ENCODE measurements around the gene CENPH. TPM values are rescaled to one million over a fixed set of nuclear protein-coding genes. Genes with fewer than 3 reads are reported as not detected.

CENPH gene
- total RNA-seq, 1 experiment from 2014 or later: 79.0 TPM

DNA sequence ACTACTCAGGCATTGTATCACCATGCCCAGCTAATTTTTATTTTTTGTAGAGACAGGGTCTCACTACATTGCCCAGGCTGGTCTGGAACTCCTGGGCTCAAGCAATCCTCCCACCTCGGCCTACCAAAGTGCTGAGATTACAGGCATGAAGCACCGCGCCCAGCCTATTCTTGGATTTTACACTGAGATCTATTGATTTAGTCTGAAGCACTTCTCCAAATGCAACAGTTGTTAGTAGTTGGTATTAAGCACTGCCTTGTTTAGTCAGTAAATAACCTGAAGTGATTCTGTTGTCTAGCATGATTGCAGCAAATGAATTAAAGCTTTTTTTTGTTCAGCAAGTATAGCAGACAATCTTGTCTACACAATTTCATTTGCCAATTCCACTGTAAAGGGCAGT, 31.3 kb upstream of the CENPH start:
- TF ChIP-seq, protein P1, sequence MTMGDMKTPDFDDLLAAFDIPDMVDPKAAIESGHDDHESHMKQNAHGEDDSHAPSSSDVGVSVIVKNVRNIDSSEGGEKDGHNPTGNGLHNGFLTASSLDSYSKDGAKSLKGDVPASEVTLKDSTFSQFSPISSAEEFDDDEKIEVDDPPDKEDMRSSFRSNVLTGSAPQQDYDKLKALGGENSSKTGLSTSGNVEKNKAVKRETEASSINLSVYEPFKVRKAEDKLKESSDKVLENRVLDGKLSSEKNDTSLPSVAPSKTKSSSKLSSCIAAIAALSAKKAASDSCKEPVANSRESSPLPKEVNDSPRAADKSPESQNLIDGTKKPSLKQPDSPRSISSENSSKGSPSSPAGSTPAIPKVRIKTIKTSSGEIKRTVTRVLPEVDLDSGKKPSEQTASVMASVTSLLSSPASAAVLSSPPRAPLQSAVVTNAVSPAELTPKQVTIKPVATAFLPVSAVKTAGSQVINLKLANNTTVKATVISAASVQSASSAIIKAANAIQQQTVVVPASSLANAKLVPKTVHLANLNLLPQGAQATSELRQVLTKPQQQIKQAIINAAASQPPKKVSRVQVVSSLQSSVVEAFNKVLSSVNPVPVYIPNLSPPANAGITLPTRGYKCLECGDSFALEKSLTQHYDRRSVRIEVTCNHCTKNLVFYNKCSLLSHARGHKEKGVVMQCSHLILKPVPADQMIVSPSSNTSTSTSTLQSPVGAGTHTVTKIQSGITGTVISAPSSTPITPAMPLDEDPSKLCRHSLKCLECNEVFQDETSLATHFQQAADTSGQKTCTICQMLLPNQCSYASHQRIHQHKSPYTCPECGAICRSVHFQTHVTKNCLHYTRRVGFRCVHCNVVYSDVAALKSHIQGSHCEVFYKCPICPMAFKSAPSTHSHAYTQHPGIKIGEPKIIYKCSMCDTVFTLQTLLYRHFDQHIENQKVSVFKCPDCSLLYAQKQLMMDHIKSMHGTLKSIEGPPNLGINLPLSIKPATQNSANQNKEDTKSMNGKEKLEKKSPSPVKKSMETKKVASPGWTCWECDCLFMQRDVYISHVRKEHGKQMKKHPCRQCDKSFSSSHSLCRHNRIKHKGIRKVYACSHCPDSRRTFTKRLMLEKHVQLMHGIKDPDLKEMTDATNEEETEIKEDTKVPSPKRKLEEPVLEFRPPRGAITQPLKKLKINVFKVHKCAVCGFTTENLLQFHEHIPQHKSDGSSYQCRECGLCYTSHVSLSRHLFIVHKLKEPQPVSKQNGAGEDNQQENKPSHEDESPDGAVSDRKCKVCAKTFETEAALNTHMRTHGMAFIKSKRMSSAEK (CRISPR knock-in tag; IDR thresholded peaks at IDR 0.05; ENCODE audit: borderline replicate concordance): no peak
- TF ChIP-seq FOXK1 (CRISPR knock-in tag; IDR thresholded peaks at IDR 0.05): no peak
- TF ChIP-seq MYBL2 (CRISPR knock-in tag; IDR thresholded peaks at IDR 0.05): no peak
- no peak for TF ChIP-seq MXD4 (CRISPR knock-in tag; IDR thresholded peaks at IDR 0.05; ENCODE audit: borderline replicate concordance)
- no peak for TF ChIP-seq SMAD3 (CRISPR knock-in tag; IDR thresholded peaks at IDR 0.05; ENCODE audit: borderline replicate concordance)
- TF ChIP-seq OVOL2 (CRISPR knock-in tag; IDR thresholded peaks at IDR 0.05; ENCODE audit: borderline replicate concordance): no peak
- TF ChIP-seq, protein P2, sequence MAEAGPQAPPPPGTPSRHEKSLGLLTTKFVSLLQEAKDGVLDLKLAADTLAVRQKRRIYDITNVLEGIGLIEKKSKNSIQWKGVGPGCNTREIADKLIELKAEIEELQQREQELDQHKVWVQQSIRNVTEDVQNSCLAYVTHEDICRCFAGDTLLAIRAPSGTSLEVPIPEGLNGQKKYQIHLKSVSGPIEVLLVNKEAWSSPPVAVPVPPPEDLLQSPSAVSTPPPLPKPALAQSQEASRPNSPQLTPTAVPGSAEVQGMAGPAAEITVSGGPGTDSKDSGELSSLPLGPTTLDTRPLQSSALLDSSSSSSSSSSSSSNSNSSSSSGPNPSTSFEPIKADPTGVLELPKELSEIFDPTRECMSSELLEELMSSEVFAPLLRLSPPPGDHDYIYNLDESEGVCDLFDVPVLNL (CRISPR knock-in tag; IDR thresholded peaks at IDR 0.05; ENCODE audit: borderline replicate concordance, low read depth): no peak
- TF ChIP-seq, protein P3, sequence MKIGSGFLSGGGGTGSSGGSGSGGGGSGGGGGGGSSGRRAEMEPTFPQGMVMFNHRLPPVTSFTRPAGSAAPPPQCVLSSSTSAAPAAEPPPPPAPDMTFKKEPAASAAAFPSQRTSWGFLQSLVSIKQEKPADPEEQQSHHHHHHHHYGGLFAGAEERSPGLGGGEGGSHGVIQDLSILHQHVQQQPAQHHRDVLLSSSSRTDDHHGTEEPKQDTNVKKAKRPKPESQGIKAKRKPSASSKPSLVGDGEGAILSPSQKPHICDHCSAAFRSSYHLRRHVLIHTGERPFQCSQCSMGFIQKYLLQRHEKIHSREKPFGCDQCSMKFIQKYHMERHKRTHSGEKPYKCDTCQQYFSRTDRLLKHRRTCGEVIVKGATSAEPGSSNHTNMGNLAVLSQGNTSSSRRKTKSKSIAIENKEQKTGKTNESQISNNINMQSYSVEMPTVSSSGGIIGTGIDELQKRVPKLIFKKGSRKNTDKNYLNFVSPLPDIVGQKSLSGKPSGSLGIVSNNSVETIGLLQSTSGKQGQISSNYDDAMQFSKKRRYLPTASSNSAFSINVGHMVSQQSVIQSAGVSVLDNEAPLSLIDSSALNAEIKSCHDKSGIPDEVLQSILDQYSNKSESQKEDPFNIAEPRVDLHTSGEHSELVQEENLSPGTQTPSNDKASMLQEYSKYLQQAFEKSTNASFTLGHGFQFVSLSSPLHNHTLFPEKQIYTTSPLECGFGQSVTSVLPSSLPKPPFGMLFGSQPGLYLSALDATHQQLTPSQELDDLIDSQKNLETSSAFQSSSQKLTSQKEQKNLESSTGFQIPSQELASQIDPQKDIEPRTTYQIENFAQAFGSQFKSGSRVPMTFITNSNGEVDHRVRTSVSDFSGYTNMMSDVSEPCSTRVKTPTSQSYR (CRISPR knock-in tag; IDR thresholded peaks at IDR 0.05): no peak
- H3K27ac Mint-ChIP-seq: peak overlapping the region; percentile 36; the same call in 1 of the 2 replicates
- H3K4me1 Mint-ChIP-seq: no peaks in the 10 kb centered on the region
- no peak overlapping the region for H3K4me3 Mint-ChIP-seq
- H3K36me3 Mint-ChIP-seq: no peaks in the 10 kb centered on the region
- ChIA-PET CTCF (no interaction called here), POLR2A (interaction anchor here (1.2 kb wide), 1 partner anchor 9 kb away, joined by 5 read pairs; the partner anchor contains the start of gene CCNB1)
- ATAC-seq (no peak), DNase-seq (ENCODE audit: low spot score) (no peak)
- H3K27me3 Mint-ChIP-seq (ENCODE audit: low read depth): no peaks in the 10 kb centered on the region
- H3K9me3 Mint-ChIP-seq: no peaks in the 10 kb centered on the region

DNA sequence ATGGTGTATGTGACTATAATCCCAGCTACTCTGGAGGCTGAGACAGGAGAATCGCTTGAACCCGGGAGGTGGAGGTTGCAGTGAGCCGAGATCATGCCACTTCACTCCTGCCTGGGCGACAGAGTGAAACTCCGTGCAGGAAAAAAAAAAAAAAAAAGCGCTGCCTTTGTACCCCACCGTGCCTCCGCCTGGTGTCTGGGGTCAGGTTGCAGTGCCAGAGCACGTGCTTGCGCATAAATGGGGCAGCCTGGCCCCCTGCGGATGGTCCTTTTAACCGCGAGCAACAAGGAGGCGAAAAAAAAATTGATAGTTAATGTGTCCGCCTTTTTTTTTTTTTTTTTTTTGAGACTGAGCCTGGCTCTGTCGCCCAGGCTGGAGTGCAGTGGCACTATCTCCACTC, 28.7 kb upstream of the CENPH start:
- ChIA-PET CTCF (interaction anchor here (0.6 kb wide), 1 partner anchor 173 kb away, joined by 4 read pairs; no protein-coding TSS in a partner anchor), POLR2A (no interaction called here)
- H3K36me3 Mint-ChIP-seq: no peaks in the 10 kb centered on the region
- H3K4me1 Mint-ChIP-seq: peaks cover under 1% of the 10 kb centered on the region
- TF ChIP-seq KAT7 (CRISPR knock-in tag; IDR thresholded peaks at IDR 0.05; ENCODE audit: borderline replicate concordance) (no peak), NR2C2 (CRISPR knock-in tag; IDR thresholded peaks at IDR 0.05) (no peak), ZNF219 (CRISPR knock-in tag; IDR thresholded peaks at IDR 0.05; ENCODE audit: borderline replicate concordance) (no peak), MXD4 (CRISPR knock-in tag; IDR thresholded peaks at IDR 0.05; ENCODE audit: borderline replicate concordance) (no peak), CBFB (CRISPR knock-in tag; IDR thresholded peaks at IDR 0.05; ENCODE audit: low read depth) (no peak), ZNF396 (CRISPR knock-in tag; IDR thresholded peaks at IDR 0.05; ENCODE audit: borderline replicate concordance) (no peak)
- TF ChIP-seq, protein P4, sequence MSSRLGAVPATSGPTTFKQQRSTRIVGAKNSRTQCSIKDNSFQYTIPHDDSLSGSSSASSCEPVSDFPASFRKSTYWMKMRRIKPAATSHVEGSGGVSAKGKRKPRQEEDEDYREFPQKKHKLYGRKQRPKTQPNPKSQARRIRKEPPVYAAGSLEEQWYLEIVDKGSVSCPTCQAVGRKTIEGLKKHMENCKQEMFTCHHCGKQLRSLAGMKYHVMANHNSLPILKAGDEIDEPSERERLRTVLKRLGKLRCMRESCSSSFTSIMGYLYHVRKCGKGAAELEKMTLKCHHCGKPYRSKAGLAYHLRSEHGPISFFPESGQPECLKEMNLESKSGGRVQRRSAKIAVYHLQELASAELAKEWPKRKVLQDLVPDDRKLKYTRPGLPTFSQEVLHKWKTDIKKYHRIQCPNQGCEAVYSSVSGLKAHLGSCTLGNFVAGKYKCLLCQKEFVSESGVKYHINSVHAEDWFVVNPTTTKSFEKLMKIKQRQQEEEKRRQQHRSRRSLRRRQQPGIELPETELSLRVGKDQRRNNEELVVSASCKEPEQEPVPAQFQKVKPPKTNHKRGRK (CRISPR knock-in tag; IDR thresholded peaks at IDR 0.05; ENCODE audit: borderline replicate concordance): no peak
- TF ChIP-seq, protein P5, sequence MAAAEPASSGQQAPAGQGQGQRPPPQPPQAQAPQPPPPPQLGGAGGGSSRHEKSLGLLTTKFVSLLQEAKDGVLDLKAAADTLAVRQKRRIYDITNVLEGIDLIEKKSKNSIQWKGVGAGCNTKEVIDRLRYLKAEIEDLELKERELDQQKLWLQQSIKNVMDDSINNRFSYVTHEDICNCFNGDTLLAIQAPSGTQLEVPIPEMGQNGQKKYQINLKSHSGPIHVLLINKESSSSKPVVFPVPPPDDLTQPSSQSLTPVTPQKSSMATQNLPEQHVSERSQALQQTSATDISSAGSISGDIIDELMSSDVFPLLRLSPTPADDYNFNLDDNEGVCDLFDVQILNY (CRISPR knock-in tag; IDR thresholded peaks at IDR 0.05): no peak
- H3K9me3 Mint-ChIP-seq: no peaks in the 10 kb centered on the region
- ATAC-seq (no peak; the same call in 1 of the 2 replicates), DNase-seq (ENCODE audit: low spot score) (peak; percentile 25)
- no peak overlapping the region for H3K4me3 Mint-ChIP-seq
- no peak overlapping the region for H3K27ac Mint-ChIP-seq
- no peaks in the 10 kb centered on the region for H3K27me3 Mint-ChIP-seq (ENCODE audit: low read depth)

Measured in WTC11 (cell line).